GM12801 (cell line): ENCODE data around the gene SNTB2.

Source experiments
- CTCF ChIP-seq: IDR thresholded peaks from one replicate; pipeline ENCODE4 v1.5.1; 2011; ENCODE audit warnings: control low read depth; ENCODE audit not compliant: insufficient read length; ENCODE audit errors: extremely low read depth

The SNTB2 gene

GRCh38 chr16:69318177-69318910 is 131.4 kb downstream of the SNTB2 start:
- no peak for TF ChIP-seq CTCF

- TF ChIP-seq CTCF, result no peak
These were observed 131.9 kb downstream of the SNTB2 start for GRCh38 chr16:69318911-69319289.

DNA sequence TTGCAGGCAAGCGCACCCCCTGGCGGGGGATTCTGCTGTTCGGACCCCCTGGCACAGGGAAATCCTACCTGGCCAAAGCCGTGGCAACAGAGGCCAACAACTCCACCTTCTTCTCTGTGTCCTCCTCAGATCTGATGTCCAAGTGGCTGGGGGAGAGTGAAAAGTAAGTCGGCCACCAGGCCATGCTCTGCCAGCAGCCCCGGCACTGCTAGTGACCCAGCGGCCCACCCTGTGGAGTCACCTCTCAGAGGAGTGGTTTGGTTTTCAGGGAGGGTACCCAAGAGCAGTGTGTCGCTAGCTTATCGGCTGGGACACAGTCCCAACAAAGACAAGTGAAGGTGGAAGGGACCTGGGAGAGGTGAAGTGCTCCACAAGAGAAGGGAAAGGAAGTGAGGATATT is 132.4 kb downstream of the SNTB2 start:
- TF ChIP-seq CTCF, result no peak

DNA sequence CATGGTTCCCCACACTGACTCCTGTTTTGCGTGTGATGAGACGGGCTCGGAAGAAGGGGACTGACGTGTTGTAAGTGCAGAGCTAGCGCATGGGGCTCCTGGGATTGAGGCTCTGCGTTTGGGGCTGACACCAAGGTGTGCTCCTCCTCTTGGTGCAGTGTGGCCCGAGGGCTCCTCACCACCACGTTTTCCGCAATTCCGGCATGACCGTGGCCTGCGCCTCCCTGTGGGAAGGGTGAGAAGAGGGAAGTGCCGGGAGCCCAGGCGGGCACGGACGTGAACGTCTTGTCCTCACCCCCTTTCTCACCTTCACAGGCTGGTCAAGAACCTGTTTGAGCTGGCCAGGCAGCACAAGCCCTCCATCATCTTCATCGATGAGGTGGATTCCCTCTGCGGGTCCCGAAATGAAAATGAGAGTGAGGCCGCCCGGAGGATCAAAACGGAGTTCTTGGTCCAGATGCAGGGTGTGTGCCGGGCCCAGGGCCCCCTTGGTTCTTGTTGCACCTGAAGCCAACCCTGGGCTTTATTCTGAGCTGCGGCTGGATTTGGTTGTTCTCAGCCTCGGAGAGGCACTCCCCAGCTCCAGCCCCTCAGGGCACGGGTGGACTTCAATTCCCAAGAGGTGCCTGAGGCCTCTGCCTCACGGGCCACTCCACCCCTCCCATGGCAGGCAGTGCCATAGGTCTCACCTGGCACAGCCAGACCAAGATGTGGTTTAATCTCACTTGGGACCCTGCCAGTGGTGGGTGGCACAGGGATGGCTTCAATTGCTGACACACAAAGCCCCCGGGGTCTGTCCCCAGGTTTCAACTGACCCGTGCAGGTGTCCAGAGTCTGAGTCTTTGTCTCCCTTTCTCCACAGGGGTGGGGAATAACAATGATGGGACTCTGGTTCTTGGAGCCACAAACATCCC is 133.1 kb downstream of the SNTB2 start:
- no peak for TF ChIP-seq CTCF

DNA sequence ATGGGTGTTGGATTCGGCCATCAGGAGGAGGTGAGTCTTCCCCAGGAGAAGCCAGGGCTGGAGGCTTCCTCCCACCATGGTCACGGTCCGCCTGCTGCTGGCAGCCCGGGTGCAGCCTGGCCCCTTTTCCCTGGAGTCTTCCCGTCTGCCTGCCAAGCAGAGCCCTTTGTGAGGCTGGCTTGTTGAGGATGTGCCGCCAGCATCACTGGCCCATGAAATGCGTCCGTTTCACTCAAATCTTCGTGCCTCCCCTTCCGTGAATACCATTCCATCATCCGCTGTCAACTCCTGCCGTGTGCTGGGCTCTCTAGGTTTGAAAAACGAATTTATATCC is 133.7 kb downstream of the SNTB2 start:
- TF ChIP-seq CTCF, result no peak

DNA sequence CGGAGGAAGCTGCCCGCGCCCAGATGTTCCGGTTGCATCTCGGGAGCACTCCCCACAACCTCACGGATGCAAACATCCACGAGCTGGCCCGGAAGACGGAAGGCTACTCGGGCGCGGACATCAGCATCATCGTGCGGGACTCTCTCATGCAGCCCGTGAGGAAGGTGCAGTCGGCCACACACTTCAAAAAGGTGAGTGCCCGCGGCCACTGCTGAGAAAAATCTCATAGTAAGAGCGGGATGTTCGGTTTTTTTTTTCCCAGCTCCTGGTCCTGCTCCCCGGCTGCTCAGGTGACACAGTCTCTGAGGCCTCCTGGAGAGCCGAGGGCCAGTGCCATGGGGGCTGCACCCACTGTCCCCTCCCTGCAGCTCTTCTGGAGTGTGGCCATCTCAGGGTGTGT is 134.1 kb downstream of the SNTB2 start:
- no peak for TF ChIP-seq CTCF

- TF ChIP-seq CTCF, result no peak
These were observed 135.4 kb downstream of the SNTB2 start for GRCh38 chr16:69322343-69322742.
